Measurements from ENCODE around the gene HECTD2. TPM values are rescaled to one million over a fixed set of nuclear protein-coding genes. Genes with fewer than 3 reads are reported as not detected.
"Not testable (repeated sequence)": the region's sequence is repeated elsewhere in the genome, so short reads cannot be mapped to it uniquely, and the experiment has no call there.

The HECTD2 gene, protein sequence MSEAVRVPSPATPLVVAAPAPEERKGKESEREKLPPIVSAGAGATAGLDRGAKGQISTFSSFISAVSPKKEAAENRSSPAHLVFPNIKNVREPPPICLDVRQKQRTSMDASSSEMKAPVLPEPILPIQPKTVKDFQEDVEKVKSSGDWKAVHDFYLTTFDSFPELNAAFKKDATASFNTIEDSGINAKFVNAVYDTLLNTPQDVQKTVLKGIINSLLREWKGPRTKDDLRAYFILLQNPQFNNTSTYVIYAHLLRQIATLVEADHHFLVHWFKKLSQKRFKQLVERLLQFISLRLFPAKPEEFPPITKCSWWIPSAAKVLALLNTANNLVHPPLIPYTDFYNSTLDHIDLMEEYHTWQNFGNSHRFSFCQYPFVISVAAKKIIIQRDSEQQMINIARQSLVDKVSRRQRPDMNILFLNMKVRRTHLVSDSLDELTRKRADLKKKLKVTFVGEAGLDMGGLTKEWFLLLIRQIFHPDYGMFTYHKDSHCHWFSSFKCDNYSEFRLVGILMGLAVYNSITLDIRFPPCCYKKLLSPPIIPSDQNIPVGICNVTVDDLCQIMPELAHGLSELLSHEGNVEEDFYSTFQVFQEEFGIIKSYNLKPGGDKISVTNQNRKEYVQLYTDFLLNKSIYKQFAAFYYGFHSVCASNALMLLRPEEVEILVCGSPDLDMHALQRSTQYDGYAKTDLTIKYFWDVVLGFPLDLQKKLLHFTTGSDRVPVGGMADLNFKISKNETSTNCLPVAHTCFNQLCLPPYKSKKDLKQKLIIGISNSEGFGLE
- total RNA-seq (2021) = 15.1 and 20.9 TPM in 2 replicates
- percentile 81 among the genes with signal in this experiment for Bru-seq, nascent RNA
- percentile 78 among the genes with signal in this experiment for BruChase-seq, experiment 1, labeled RNA remaining after a 2-hour chase
- BruChase-seq, experiment 2, labeled RNA remaining after a 6-hour chase = percentile 71 among the genes with signal in this experiment
- long read RNA-seq, full-length matches to known transcripts = 5 of 9 reads
- long read RNA-seq, partial matches to known transcripts = 0 of 9 reads
- long read RNA-seq, other reads (novel, unspliced or antisense) = 4 of 9 reads

DNA sequence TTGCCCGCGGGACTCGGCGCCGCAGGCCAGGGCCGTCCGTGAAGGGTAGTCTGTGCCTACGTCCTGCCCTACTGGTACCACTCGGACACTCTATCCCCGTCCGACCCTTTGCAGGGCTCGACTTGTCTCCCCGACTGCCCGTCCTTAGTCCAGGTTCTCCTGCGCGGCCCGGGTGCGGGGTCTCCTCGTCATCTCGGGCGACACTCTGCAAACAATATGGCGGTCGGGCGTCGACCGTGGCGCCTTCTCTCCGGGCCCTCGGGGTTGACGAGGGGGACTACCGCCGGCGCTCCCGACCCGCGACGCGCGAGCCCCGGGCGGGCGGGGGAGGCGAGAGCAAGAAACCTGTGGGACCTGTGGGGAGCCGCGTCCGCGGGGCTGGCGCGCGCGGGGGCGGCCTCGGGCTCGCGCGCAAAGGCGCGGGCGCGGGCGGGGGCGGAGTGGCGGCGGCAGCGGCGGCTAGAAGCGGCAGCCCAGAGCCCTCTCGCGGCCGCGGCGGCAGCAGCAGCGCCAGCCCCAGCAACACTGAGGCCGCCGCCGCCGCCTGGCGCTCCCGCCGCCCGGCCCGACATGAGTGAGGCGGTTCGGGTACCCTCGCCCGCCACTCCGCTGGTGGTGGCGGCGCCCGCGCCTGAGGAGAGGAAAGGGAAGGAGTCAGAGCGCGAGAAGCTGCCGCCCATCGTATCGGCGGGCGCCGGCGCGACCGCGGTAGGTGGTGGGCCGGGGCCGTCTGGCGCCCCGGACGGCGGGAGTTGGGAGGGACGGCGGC lies at the start of gene HECTD2:
Gene HECTD2 (plus strand): TSS at position 476 of the 769 bp plus-strand sequence. CDS start 95 bp downstream, at position 571.
- intact Hi-C loops (cut with micrococcal nuclease; ENCODE audit: unreplicated experiment) = loop anchor here (2.0 to 10.0 kb wide), 3 partner anchors 131 to 495 kb away; partner anchors contain the start of genes FGFBP3 and TNKS2
- CTCF ChIA-PET = no interaction called here
- peak within 1 kb of the TSS; percentile 99 for H3K27ac ChIP-seq (ENCODE audit: low read depth, low read length, poor library complexity, severe bottlenecking)
- TF ChIP-seq EZH2 (IDR thresholded peaks at IDR 0.05; ENCODE audit: borderline replicate concordance, low read depth, low read length, poor library complexity, severe bottlenecking) = no peak
- TF ChIP-seq, protein P1, sequence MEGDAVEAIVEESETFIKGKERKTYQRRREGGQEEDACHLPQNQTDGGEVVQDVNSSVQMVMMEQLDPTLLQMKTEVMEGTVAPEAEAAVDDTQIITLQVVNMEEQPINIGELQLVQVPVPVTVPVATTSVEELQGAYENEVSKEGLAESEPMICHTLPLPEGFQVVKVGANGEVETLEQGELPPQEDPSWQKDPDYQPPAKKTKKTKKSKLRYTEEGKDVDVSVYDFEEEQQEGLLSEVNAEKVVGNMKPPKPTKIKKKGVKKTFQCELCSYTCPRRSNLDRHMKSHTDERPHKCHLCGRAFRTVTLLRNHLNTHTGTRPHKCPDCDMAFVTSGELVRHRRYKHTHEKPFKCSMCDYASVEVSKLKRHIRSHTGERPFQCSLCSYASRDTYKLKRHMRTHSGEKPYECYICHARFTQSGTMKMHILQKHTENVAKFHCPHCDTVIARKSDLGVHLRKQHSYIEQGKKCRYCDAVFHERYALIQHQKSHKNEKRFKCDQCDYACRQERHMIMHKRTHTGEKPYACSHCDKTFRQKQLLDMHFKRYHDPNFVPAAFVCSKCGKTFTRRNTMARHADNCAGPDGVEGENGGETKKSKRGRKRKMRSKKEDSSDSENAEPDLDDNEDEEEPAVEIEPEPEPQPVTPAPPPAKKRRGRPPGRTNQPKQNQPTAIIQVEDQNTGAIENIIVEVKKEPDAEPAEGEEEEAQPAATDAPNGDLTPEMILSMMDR (conservative IDR thresholded peaks at IDR 0.05; ENCODE audit: low read depth, low read length) = no peak; the same call in 1 of the 2 replicates
- no peaks in the 10 kb centered on the region for H3K9me3 ChIP-seq (ENCODE audit: low read depth, low read length, poor library complexity, severe bottlenecking)
- no peaks in the 10 kb centered on the region for H3K27me3 ChIP-seq (replicated peaks; ENCODE audit: insufficient read depth, low read depth, low read length, poor library complexity)
- peaks cover 41% of the 10 kb centered on the region for H3K4me1 ChIP-seq (ENCODE audit: insufficient read depth, low read length, poor library complexity, severe bottlenecking)
- POLR2A ChIA-PET (ENCODE audit: low non-redundant PET) = no interaction called here
- no TSS peak for BruUV-seq (replicated peaks)
- no peaks in the 10 kb centered on the region for H3K36me3 ChIP-seq (ENCODE audit: insufficient read depth, low read length, poor library complexity, severe bottlenecking)
- H3K4me3 ChIP-seq (ENCODE audit: low read depth, low read length, poor library complexity, severe bottlenecking) = peak within 1 kb of the TSS; percentile 80
- peak; percentile 88 for DNase-seq (ENCODE audit: low spot score)

- DNase-seq (ENCODE audit: low spot score) = no peak
- CTCF ChIA-PET = no interaction called here
- Histone ChIP-seq H3K4me1 (ENCODE audit: insufficient read depth, low read length, poor library complexity, severe bottlenecking) (no peaks in the 10 kb centered on the region), H3K4me3 (ENCODE audit: low read depth, low read length, poor library complexity, severe bottlenecking) (no peak overlapping the region), H3K27me3 (replicated peaks; ENCODE audit: insufficient read depth, low read depth, low read length, poor library complexity) (peaks cover 8% of the 10 kb centered on the region), H3K9me3 (ENCODE audit: low read depth, low read length, poor library complexity, severe bottlenecking) (no peaks in the 10 kb centered on the region), H3K36me3 (ENCODE audit: insufficient read depth, low read length, poor library complexity, severe bottlenecking) (no peaks in the 10 kb centered on the region), H3K27ac (ENCODE audit: low read depth, low read length, poor library complexity, severe bottlenecking) (no peak overlapping the region)
- POLR2A ChIA-PET (ENCODE audit: low non-redundant PET) = no interaction called here
- no TSS peak for BruUV-seq (replicated peaks)
- intact Hi-C loops (cut with micrococcal nuclease; ENCODE audit: unreplicated experiment) = no loop called here
- no peak for TF ChIP-seq EZH2 (IDR thresholded peaks at IDR 0.05; ENCODE audit: borderline replicate concordance, low read depth, low read length, poor library complexity, severe bottlenecking)
- TF ChIP-seq, protein P1 (conservative IDR thresholded peaks at IDR 0.05; ENCODE audit: low read depth, low read length) = no peak
Observed at GRCh38 chr10:91360461-91360860, 49.7 kb upstream of the HECTD2 start.

DNA sequence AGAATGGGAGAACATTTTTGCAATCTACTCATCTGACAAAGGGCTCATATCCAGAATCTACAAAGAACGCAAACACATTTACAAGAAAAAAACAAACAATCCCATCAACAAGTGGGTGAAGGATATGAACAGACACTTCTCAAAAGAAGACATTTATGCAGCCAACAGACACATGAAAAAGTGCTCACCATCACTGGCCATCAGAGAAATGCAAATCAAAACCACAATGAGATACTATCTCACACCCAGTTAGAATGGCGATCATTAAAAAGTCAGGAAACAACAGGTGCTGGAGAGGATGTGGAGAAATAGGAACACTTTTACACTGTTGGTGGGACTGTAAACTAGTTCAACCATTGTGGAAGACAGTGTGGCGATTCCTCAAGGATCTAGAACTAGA lies 44.6 kb upstream of the HECTD2 start:
- CTCF ChIA-PET; intact Hi-C loops (cut with micrococcal nuclease; ENCODE audit: unreplicated experiment); H3K36me3 ChIP-seq (ENCODE audit: insufficient read depth, low read length, poor library complexity, severe bottlenecking); POLR2A ChIA-PET (ENCODE audit: low non-redundant PET); H3K27ac ChIP-seq (ENCODE audit: low read depth, low read length, poor library complexity, severe bottlenecking); BruUV-seq (replicated peaks); H3K27me3 ChIP-seq (replicated peaks; ENCODE audit: insufficient read depth, low read depth, low read length, poor library complexity); H3K4me1 ChIP-seq (ENCODE audit: insufficient read depth, low read length, poor library complexity, severe bottlenecking); H3K4me3 ChIP-seq (ENCODE audit: low read depth, low read length, poor library complexity, severe bottlenecking); DNase-seq (ENCODE audit: low spot score); H3K9me3 ChIP-seq (ENCODE audit: low read depth, low read length, poor library complexity, severe bottlenecking): not testable (repeated sequence)

All from A673 (cell line).